ENCODE data around the gene CHST3. TPM values are rescaled to one million over a fixed set of nuclear protein-coding genes. Genes with fewer than 3 reads are reported as not detected.

The CHST3 gene
- total RNA-seq, 4 donors from 2014 or later, result 17.9 to 29.3 (median 23.2) TPM

- TF ChIP-seq EP300 (IDR thresholded peaks at IDR 0.05) (no peak), CTCF (IDR thresholded peaks at IDR 0.05) (no peak), POLR2AphosphoS5 (IDR thresholded peaks at IDR 0.05) (no peak), POLR2A (IDR thresholded peaks at IDR 0.05) (no peak)
- Histone ChIP-seq H3K4me3 (no peak overlapping the region), H3K27me3 (no peaks in the 10 kb centered on the region), H3K9me3 (no peaks in the 10 kb centered on the region), H3K4me1 (no peaks in the 10 kb centered on the region), H3K27ac (no peak overlapping the region), H3K36me3 (no peaks in the 10 kb centered on the region)
- no peak for DNase-seq (ENCODE audit: low spot score in 2 of 2)
- whole genome bisulfite sequencing, result 84% methylated on average over 5 of the region's 5 CpGs
Measured at GRCh38 chr10:72056113-72056512, 91.9 kb downstream of the CHST3 start.

- DNase-seq (ENCODE audit: low spot score in 2 of 2), result no peak
- no peaks in the 10 kb centered on the region for H3K27me3 ChIP-seq
- no peaks in the 10 kb centered on the region for H3K9me3 ChIP-seq
- no peaks in the 10 kb centered on the region for H3K36me3 ChIP-seq
- WGBS, result 66% methylated on average over 8 of the region's 25 CpGs
- H3K27ac ChIP-seq, result no peak overlapping the region
- H3K4me1 ChIP-seq, result no peaks in the 10 kb centered on the region
- TF ChIP-seq POLR2A (IDR thresholded peaks at IDR 0.05) (no peak), CTCF (IDR thresholded peaks at IDR 0.05) (no peak)
- H3K4me3 ChIP-seq, result no peak overlapping the region
Measured at GRCh38 chr10:72056932-72057751, 92.9 kb downstream of the CHST3 start.

GRCh38 chr10:72058347-72058898 lies 94.2 kb downstream of the CHST3 start:
- H3K4me1 ChIP-seq, result no peaks in the 10 kb centered on the region
- 85% methylated on average over 12 of the region's 12 CpGs for WGBS
- no peaks in the 10 kb centered on the region for H3K36me3 ChIP-seq
- H3K27ac ChIP-seq, result no peak overlapping the region
- TF ChIP-seq POLR2A (IDR thresholded peaks at IDR 0.05) (no peak), CTCF (IDR thresholded peaks at IDR 0.05) (no peak), EP300 (IDR thresholded peaks at IDR 0.05) (no peak), POLR2AphosphoS5 (IDR thresholded peaks at IDR 0.05) (no peak)
- no peaks in the 10 kb centered on the region for H3K9me3 ChIP-seq
- no peak for DNase-seq (ENCODE audit: low spot score in 2 of 2)
- H3K4me3 ChIP-seq, result no peak overlapping the region
- H3K27me3 ChIP-seq, result no peaks in the 10 kb centered on the region

- Histone ChIP-seq H3K36me3 (no peaks in the 10 kb centered on the region), H3K27me3 (no peaks in the 10 kb centered on the region), H3K4me3 (no peak overlapping the region), H3K4me1 (no peaks in the 10 kb centered on the region), H3K27ac (no peak overlapping the region), H3K9me3 (no peaks in the 10 kb centered on the region)
- WGBS, result 71% methylated on average over 21 of the region's 21 CpGs
- TF ChIP-seq CTCF (IDR thresholded peaks at IDR 0.05), result no peak
- no peak for TF ChIP-seq POLR2AphosphoS5 (IDR thresholded peaks at IDR 0.05)
- TF ChIP-seq EP300 (IDR thresholded peaks at IDR 0.05), result no peak
- TF ChIP-seq POLR2A (IDR thresholded peaks at IDR 0.05), result no peak
- DNase-seq (ENCODE audit: low spot score in 2 of 2), result no peak
Measured at GRCh38 chr10:72058989-72059842, 95.0 kb downstream of the CHST3 start.

All from suprapubic skin (tissue), 4 donors.